HCT116 (cell line): ENCODE results near the gene CAPRIN2. TPM values are rescaled to one million over a fixed set of nuclear protein-coding genes. Genes with fewer than 3 reads are reported as not detected.

ENCODE experiments used
- ATAC-seq: fragments of 200-7000 bp; cut with Tn5 transposase; 2 replicates; pipeline ENCODE4 v1.9.1; 2020; ENCODE audit warnings: mild to moderate bottlenecking, moderate library complexity
- BruUV-seq: library from RNA; stranded (reverse); fragments of 400-500 nt; replicated peaks from 2 replicates; lab custom pipeline; 2021; lab: Mats Ljungman, UMichigan
- CTCF ChIA-PET: fragments of 300-600 bp; sonication (Branson Sonifier 250); formaldehyde crosslinking; loops from one replicate; lab custom pipeline; 2021; ENCODE audit warnings: antibody characterized with exemption; lab: Charles Lee
- POLR2A ChIA-PET: fragments of 300-600, 350-600 bp; sonication (Branson Sonifier 250); formaldehyde crosslinking; loops from one replicate; lab custom pipeline; 2021; ENCODE audit warnings: antibody characterized with exemption; lab: Charles Lee
- RAD21 ChIA-PET, 2 experiments: fragments of 300-600 bp; sonication (Branson Sonifier 250); formaldehyde crosslinking; loops; one replicate each; lab custom pipeline; 2023; ENCODE audit warnings: low total read pairs in 2 of 2; ENCODE audit not compliant: uncharacterized antibody in 2 of 2, unreplicated experiment in 2 of 2, low non-redundant PET in 1 of 2; lab: Charles Lee
- DNase-seq: peaks from one replicate; pipeline ENCODE4 v3.0.0-alpha.2; 2010; ENCODE audit warnings: low read depth, low spot score
- H2AFZ ChIP-seq: fragments of 200-600 bp; shearing (Covaris generic), sonication (generic); 2 replicates; pipeline ENCODE4 v1.6.1; 2017; ENCODE audit warnings: low read depth, mixed run types, mixed read lengths, antibody characterized with exemption, low read length; ENCODE audit not compliant: poor library complexity, severe bottlenecking
- H3K27ac ChIP-seq: 2 replicates; pipeline ENCODE4 v1.5.1; 2012; ENCODE audit warnings: low read depth, low read length
- H3K27me3 ChIP-seq: fragments of 200-600 bp; sonication (generic); 2 replicates; pipeline ENCODE4 v1.6.1; 2016; ENCODE audit warnings: mixed run types, low read length, mixed read lengths; ENCODE audit not compliant: insufficient read depth
- H3K36me3 ChIP-seq, 2 experiments: fragments of 200-500 bp in 1 of 2; fragments of 200-600 bp in 1 of 2; sonication (Bioruptor generic) in 1 of 2; sonication (generic) in 1 of 2; 2 replicates each; pipeline versions ENCODE4 v1.5.1 to v1.6.1; 2014 to 2016; ENCODE audit warnings: low read length in 2 of 2, inconsistent platforms in 1 of 2, mixed read lengths in 1 of 2, mixed run types in 1 of 2; ENCODE audit not compliant: insufficient read depth in 2 of 2, control insufficient read depth in 1 of 2
- H3K4me1 ChIP-seq, 2 experiments: fragments of 200-600 bp in 1 of 2; sonication (generic) in 1 of 2; 2 replicates each; pipeline versions ENCODE4 v1.5.1 to v1.6.1; 2012 to 2017; ENCODE audit warnings: low read length in 2 of 2, inconsistent platforms in 1 of 2, mild to moderate bottlenecking in 1 of 2, mixed read lengths in 1 of 2, mixed run types in 1 of 2, moderate library complexity in 1 of 2; ENCODE audit not compliant: insufficient read depth in 2 of 2, control insufficient read depth in 1 of 2
- H3K4me2 ChIP-seq: fragments of 200-600 bp; sonication (generic); 2 replicates; pipeline ENCODE4 v1.6.1; 2017; ENCODE audit warnings: mixed run types, low read length, mixed read lengths
- H3K4me3 ChIP-seq, 2 experiments: fragments of 200-600 bp in 1 of 2; sonication (generic) in 1 of 2; replicated peaks in 1 of 2; 2 replicates each; pipeline ENCODE4 v1.5.1; 2011 to 2016; ENCODE audit warnings: low read length in 2 of 2, control low read depth in 1 of 2, low read depth in 1 of 2, mild to moderate bottlenecking in 1 of 2, mixed read lengths in 1 of 2, mixed run types in 1 of 2
- H3K79me2 ChIP-seq: fragments of 200-600 bp; sonication (generic); 2 replicates; pipeline ENCODE4 v1.6.1; 2017; ENCODE audit warnings: mild to moderate bottlenecking, mixed run types, low read length, moderate library complexity, mixed read lengths; ENCODE audit not compliant: insufficient read depth
- H3K9ac ChIP-seq: fragments of 200-600 bp; sonication (generic); 2 replicates; pipeline ENCODE4 v1.6.1; 2016; ENCODE audit warnings: low read length, mixed read lengths
- H3K9me2 ChIP-seq: fragments of 200-600 bp; sonication (generic), shearing (Covaris generic); 2 replicates; pipeline ENCODE4 v1.6.1; 2017; ENCODE audit warnings: mixed run types, mild to moderate bottlenecking, moderate library complexity; ENCODE audit not compliant: insufficient read depth
- H3K9me3 ChIP-seq, 2 experiments: fragments of 200-500 bp in 1 of 2; fragments of 200-600 bp in 1 of 2; sonication (Bioruptor generic) in 1 of 2; sonication (generic) in 1 of 2; 2 replicates each; pipeline ENCODE4 v1.6.1; 2014 to 2017; ENCODE audit warnings: low read length in 2 of 2, mixed read lengths in 2 of 2, inconsistent platforms in 1 of 2, low read depth in 1 of 2, mild to moderate bottlenecking in 1 of 2, mixed run types in 1 of 2, moderate library complexity in 1 of 2; ENCODE audit not compliant: control insufficient read depth in 1 of 2, insufficient read depth in 1 of 2
- H4K20me1 ChIP-seq: fragments of 200-600 bp; sonication (generic), shearing (Covaris generic); 2 replicates; pipeline ENCODE4 v1.6.1; 2017; ENCODE audit warnings: mixed run types, mild to moderate bottlenecking, moderate library complexity; ENCODE audit not compliant: insufficient read depth
- CEBPB ChIP-seq: IDR thresholded peaks from 2 replicates; pipeline ENCODE4 v1.6.1; 2012; ENCODE audit warnings: low read depth
- EGR1 ChIP-seq: IDR thresholded peaks from 2 replicates; pipeline ENCODE4 v1.6.1; 2012; ENCODE audit warnings: low read depth
- ELF1 ChIP-seq: IDR thresholded peaks from 2 replicates; pipeline ENCODE4 v1.6.1; 2012; ENCODE audit warnings: low read depth, borderline replicate concordance
- EZH2 ChIP-seq: fragments of 200-600 bp; sonication (generic); IDR thresholded peaks from 2 replicates; pipeline ENCODE4 v1.6.1; 2017; ENCODE audit warnings: antibody characterized with exemption, mixed run types
- EZH2phosphoT487 ChIP-seq: fragments of 200-600 bp; IDR thresholded peaks from 2 replicates; pipeline ENCODE4 v1.6.1; 2018; ENCODE audit warnings: antibody characterized with exemption, borderline replicate concordance
- MAX ChIP-seq: IDR thresholded peaks from 2 replicates; pipeline ENCODE4 v1.6.1; 2012
- RAD21 ChIP-seq: IDR thresholded peaks from 2 replicates; pipeline ENCODE4 v1.6.1; 2012; ENCODE audit warnings: low read depth, mild to moderate bottlenecking
- REST ChIP-seq: IDR thresholded peaks from 2 replicates; pipeline ENCODE4 v1.6.1; 2012; ENCODE audit warnings: low read depth
- SP1 ChIP-seq: IDR thresholded peaks from 2 replicates; pipeline ENCODE4 v1.6.1; 2012; ENCODE audit warnings: low read depth
- TCF7L2 ChIP-seq: IDR thresholded peaks from 2 replicates; pipeline ENCODE4 v1.7.0; 2011; ENCODE audit warnings: borderline replicate concordance, inconsistent platforms; ENCODE audit not compliant: insufficient read depth, insufficient read length; ENCODE audit errors: extremely low read depth
- ZBTB33 ChIP-seq: IDR thresholded peaks from 2 replicates; pipeline ENCODE4 v1.6.1; 2011; ENCODE audit warnings: mild to moderate bottlenecking, low read length, moderate library complexity; ENCODE audit not compliant: insufficient replicate concordance; ENCODE audit errors: extremely low read depth
- intact Hi-C: fragments of 100-400 bp; cut with micrococcal nuclease; formaldehyde crosslinking; loops from 2 replicates; pipeline ENCODE4 v1.10.0; 2022
- total RNA-seq: library from RNA; stranded (reverse); gene quantifications from one replicate; pipeline ENCODE4 v1.2.1, GENCODE V29; 2021; ENCODE audit not compliant: unreplicated experiment

Gene CAPRIN2
- total RNA-seq, 1 experiment from 2014 or later, result 30.8 TPM

GRCh38 chr12:30764251-30764650 lies 9.5 kb upstream of the CAPRIN2 start:
- no peak overlapping the region for H2AFZ ChIP-seq
- ChIA-PET CTCF (interaction anchor here (1.1 kb wide), 1 partner anchor 14 kb away, joined by 3 read pairs; no protein-coding TSS in a partner anchor), RAD21 (no interaction called here), POLR2A (interaction anchor here (1.2 kb wide), 1 partner anchor 9 kb away, joined by 3 read pairs; the partner anchor contains the start of gene CAPRIN2)
- H3K27ac ChIP-seq, result no peak overlapping the region
- H3K4me3 ChIP-seq, result no peak overlapping the region
- intact Hi-C loops, result no loop called here
- H4K20me1 ChIP-seq, result no peaks in the 10 kb centered on the region
- TF ChIP-seq SP1 (no peak), EZH2phosphoT487 (no peak), ZBTB33 (no peak)
- H3K79me2 ChIP-seq, result no peaks in the 10 kb centered on the region
- H3K9me3 ChIP-seq, result no peaks in the 10 kb centered on the region
- H3K4me2 ChIP-seq, result no peak overlapping the region
- DNase-seq (no peak), ATAC-seq (no peak)
- H3K27me3 ChIP-seq, result no peaks in the 10 kb centered on the region
- no peaks in the 10 kb centered on the region; the same call in 1 of the 2 replicates for H3K9me2 ChIP-seq
- BruUV-seq, result no TSS peak
- H3K9ac ChIP-seq, result no peak overlapping the region
- no peaks in the 10 kb centered on the region for H3K36me3 ChIP-seq
- H3K4me1 ChIP-seq, result no peaks in the 10 kb centered on the region

GRCh38 chr12:30763053-30763452 lies 8.3 kb upstream of the CAPRIN2 start:
- H3K27me3 ChIP-seq, result no peaks in the 10 kb centered on the region
- H3K4me2 ChIP-seq, result no peak overlapping the region
- ChIA-PET RAD21 (no interaction called here), CTCF (no interaction called here), POLR2A (no interaction called here)
- DNase-seq (no peak), ATAC-seq (no peak)
- intact Hi-C loops, result no loop called here
- no peak overlapping the region for H3K27ac ChIP-seq
- H3K4me1 ChIP-seq, result no peaks in the 10 kb centered on the region
- BruUV-seq, result no TSS peak
- H3K9ac ChIP-seq, result no peak overlapping the region
- H3K79me2 ChIP-seq, result no peaks in the 10 kb centered on the region
- no peaks in the 10 kb centered on the region for H3K36me3 ChIP-seq
- no peaks in the 10 kb centered on the region; the same call in 1 of the 2 replicates for H3K9me2 ChIP-seq
- H4K20me1 ChIP-seq, result no peaks in the 10 kb centered on the region
- H3K4me3 ChIP-seq, result no peak overlapping the region
- no peaks in the 10 kb centered on the region for H3K9me3 ChIP-seq
- no peak overlapping the region for H2AFZ ChIP-seq
- no peak for TF ChIP-seq SP1
- no peak for TF ChIP-seq ELF1
- no peak for TF ChIP-seq MAX
- no peak for TF ChIP-seq CEBPB
- no peak for TF ChIP-seq EZH2
- no peak for TF ChIP-seq EGR1
- TF ChIP-seq TCF7L2, result no peak
- TF ChIP-seq ZBTB33, result no peak
- TF ChIP-seq REST, result no peak
- TF ChIP-seq RAD21, result no peak
